ENCODE measurements around the gene NEU1.
"Not testable (repeated sequence)": the region's sequence is repeated elsewhere in the genome, so short reads cannot be mapped to it uniquely, and the experiment has no call there.

Gene NEU1

GRCh38 chr6:31815025-31815838 lies 47.4 kb downstream of the NEU1 start, which contains the start of the genes HSPA1A and HSPA1L:
Gene HSPA1A, plus strand, starts transcription at chr6:31815543. Its CDS starts 214 bp downstream, at chr6:31815757.
Gene HSPA1L, minus strand, starts transcription at chr6:31815283. Its CDS starts 3,311 bp downstream, at chr6:31811972.
- peak; percentile 92 for DNase-seq

GRCh38 chr6:31814677-31815024 lies 48.0 kb downstream of the NEU1 start:
- peak; percentile 96 for DNase-seq

GRCh38 chr6:31813465-31813849 lies 49.2 kb downstream of the NEU1 start:
- no peak for DNase-seq

GRCh38 chr6:31811645-31812044 lies 51.0 kb downstream of the NEU1 start:
- DNase-seq = no peak

GRCh38 chr6:31808599-31808998 lies 54.0 kb downstream of the NEU1 start:
- DNase-seq = not testable (repeated sequence)
